Activated T-cell treated with anti-CD3 and anti-CD28 coated beads for 1 hour (primary cell): ENCODE measurements around the gene NEUROG3.
"Not testable (repeated sequence)": the region's sequence is repeated elsewhere in the genome, so short reads cannot be mapped to it uniquely, and the experiment has no call there.

Source experiments
- DNase-seq: peaks from one replicate; pipeline ENCODE4 v3.0.0-alpha.2; 2020; ENCODE audit warnings: low read depth

NEUROG3 gene

GRCh38 chr10:69571618-69572158 lies 1.5 kb downstream of the NEUROG3 start:
- DNase-seq = no peak

- no peak for DNase-seq
Measured at GRCh38 chr10:69570050-69570816, 3.0 kb downstream of the NEUROG3 start.

GRCh38 chr10:69569396-69569934 lies 3.8 kb downstream of the NEUROG3 start:
- DNase-seq = no peak

- no peak for DNase-seq
Measured at GRCh38 chr10:69568472-69569395, 4.5 kb downstream of the NEUROG3 start.

- DNase-seq = no peak
Measured at GRCh38 chr10:69567920-69568319, 5.3 kb downstream of the NEUROG3 start.

GRCh38 chr10:69562731-69563254 lies 10.4 kb downstream of the NEUROG3 start:
- no peak for DNase-seq

- no peak for DNase-seq
Measured at GRCh38 chr10:69559525-69559924, 13.7 kb downstream of the NEUROG3 start.

GRCh38 chr10:69558559-69558958 lies 14.7 kb downstream of the NEUROG3 start:
- no peak for DNase-seq

- DNase-seq = no peak
Measured at GRCh38 chr10:69554611-69555010, 18.6 kb downstream of the NEUROG3 start.

GRCh38 chr10:69553328-69553727 lies 19.9 kb downstream of the NEUROG3 start:
- DNase-seq = no peak

GRCh38 chr10:69552268-69552667 lies 21.0 kb downstream of the NEUROG3 start:
- DNase-seq = no peak

GRCh38 chr10:69549959-69550358 lies 23.3 kb downstream of the NEUROG3 start:
- no peak for DNase-seq

- DNase-seq = no peak
Measured at GRCh38 chr10:69541463-69541862, 31.8 kb downstream of the NEUROG3 start.

GRCh38 chr10:69538461-69538860 lies 34.8 kb downstream of the NEUROG3 start:
- DNase-seq = no peak

GRCh38 chr10:69537449-69537848 lies 35.8 kb downstream of the NEUROG3 start:
- DNase-seq = no peak

GRCh38 chr10:69536521-69536920 lies 36.7 kb downstream of the NEUROG3 start:
- not testable (repeated sequence) for DNase-seq

- DNase-seq = no peak
Measured at GRCh38 chr10:69533658-69534057, 39.6 kb downstream of the NEUROG3 start.

GRCh38 chr10:69527961-69528360 lies 45.3 kb downstream of the NEUROG3 start:
- no peak for DNase-seq
